HEK293 (cell line): Measurements from ENCODE around the gene COL7A1.

Experiments
- CTCF ChIA-PET: fragments of 350-600 bp; formaldehyde crosslinking; extraction: SDS; loops from one replicate; lab custom pipeline; 2021; ENCODE audit warnings: antibody characterized with exemption; lab: Yijun Ruan, JAX
- POLR2A ChIA-PET: fragments of 300-600 bp; formaldehyde crosslinking; extraction: SDS; loops from one replicate; lab custom pipeline; 2020; ENCODE audit warnings: antibody characterized with exemption, inconsistent platforms; lab: Yijun Ruan, JAX
- H3K27ac ChIP-seq: fragments of 200-500 bp; sonication (Bioruptor generic); 2 replicates; pipeline ENCODE4 v1.5.1; 2014; ENCODE audit warnings: low read depth, low read length, control low read depth, inconsistent platforms; ENCODE audit errors: extremely low read depth
- H3K36me3 ChIP-seq, 2 experiments: fragments of 200-500 bp in 1 of 2; sonication (Bioruptor generic) in 1 of 2; 1 replicate in 1 of 2; 2 replicates in 1 of 2; pipeline ENCODE4 v1.5.1; 2014 to 2017; ENCODE audit warnings: inconsistent platforms in 2 of 2, low read length in 2 of 2; ENCODE audit not compliant: control insufficient read depth in 2 of 2, insufficient read depth in 1 of 2
- H3K4me1 ChIP-seq: fragments of 200-500 bp; sonication (Bioruptor generic); 2 replicates; pipeline ENCODE4 v1.5.1; 2014; ENCODE audit warnings: mild to moderate bottlenecking, low read length, inconsistent platforms; ENCODE audit not compliant: control insufficient read depth, insufficient read depth
- H3K4me3 ChIP-seq: 2 replicates; pipeline ENCODE4 v1.5.1; 2011; ENCODE audit warnings: low read depth, mild to moderate bottlenecking, control low read depth, low read length, moderate library complexity
- H3K9me3 ChIP-seq: fragments of 200-500 bp; sonication (Bioruptor generic); 2 replicates; pipeline ENCODE4 v1.5.1; 2014; ENCODE audit warnings: low read depth, low read length, inconsistent platforms; ENCODE audit not compliant: control insufficient read depth, insufficient read depth
- GLIS2 ChIP-seq: fragments of 450-650 bp; formaldehyde crosslinking; IDR thresholded peaks from 2 replicates; pipeline ENCODE4 v1.5.1; 2016; ENCODE audit warnings: missing biosample characterization, missing genetic modification characterization
- IKZF3 ChIP-seq: fragments of 450-650 bp; IDR thresholded peaks from 2 replicates; pipeline ENCODE4 v1.5.0; 2018; ENCODE audit warnings: missing biosample characterization, mild to moderate bottlenecking, missing genetic modification characterization, moderate library complexity
- KLF16 ChIP-seq: fragments of 450-650 bp; formaldehyde crosslinking; IDR thresholded peaks from 2 replicates; pipeline ENCODE4 v1.5.1; 2017; ENCODE audit warnings: missing biosample characterization, missing genetic modification characterization
- KLF9 ChIP-seq: fragments of 450-650 bp; formaldehyde crosslinking; IDR thresholded peaks from 2 replicates; pipeline ENCODE4 v1.5.1; 2016; ENCODE audit warnings: missing biosample characterization, missing genetic modification characterization, low read depth
- ZBTB7A ChIP-seq: fragments of 450-650 bp; formaldehyde crosslinking; IDR thresholded peaks from 2 replicates; pipeline ENCODE4 v1.5.1; 2016; ENCODE audit warnings: low read depth, missing biosample characterization, missing genetic modification characterization
- ZEB2 ChIP-seq: fragments of 450-650 bp; formaldehyde crosslinking; IDR thresholded peaks from 2 replicates; pipeline ENCODE4 v1.5.1; 2016; ENCODE audit warnings: missing biosample characterization, missing genetic modification characterization
- ZFP41 ChIP-seq: fragments of 450-650 bp; formaldehyde crosslinking; IDR thresholded peaks from 2 replicates; pipeline ENCODE4 v1.5.1; 2016; ENCODE audit warnings: missing biosample characterization, missing genetic modification characterization, borderline replicate concordance
- ZNF132 ChIP-seq: fragments of 450-650 bp; formaldehyde crosslinking; IDR thresholded peaks from 2 replicates; pipeline ENCODE4 v1.5.1; 2017; ENCODE audit warnings: missing biosample characterization, missing genetic modification characterization, borderline replicate concordance
- ZNF324 ChIP-seq: fragments of 450-650 bp; formaldehyde crosslinking; IDR thresholded peaks from 2 replicates; pipeline ENCODE4 v1.5.1; 2016; ENCODE audit warnings: missing biosample characterization, missing genetic modification characterization
- ZNF391 ChIP-seq: fragments of 450-650 bp; formaldehyde crosslinking; IDR thresholded peaks from 2 replicates; pipeline ENCODE4 v1.5.1; 2016; ENCODE audit warnings: low read depth, missing biosample characterization, missing genetic modification characterization, borderline replicate concordance
- ZNF510 ChIP-seq: fragments of 450-650 bp; formaldehyde crosslinking; IDR thresholded peaks from 2 replicates; pipeline ENCODE4 v1.5.1; 2018; ENCODE audit warnings: mild to moderate bottlenecking, missing genetic modification characterization, missing biosample characterization; ENCODE audit not compliant: insufficient replicate concordance
- ZNF585B ChIP-seq: fragments of 450-650 bp; formaldehyde crosslinking; IDR thresholded peaks from 2 replicates; pipeline ENCODE4 v1.5.1; 2016; ENCODE audit warnings: missing biosample characterization, missing genetic modification characterization
- ZNF658 ChIP-seq: fragments of 450-650 bp; formaldehyde crosslinking; IDR thresholded peaks from 2 replicates; pipeline ENCODE4; 2016; ENCODE audit warnings: missing biosample characterization, missing genetic modification characterization
- ZNF747 ChIP-seq: fragments of 450-650 bp; formaldehyde crosslinking; IDR thresholded peaks from 2 replicates; pipeline ENCODE4 v1.5.1; 2016; ENCODE audit warnings: missing biosample characterization, missing genetic modification characterization
- ZNF768 ChIP-seq: fragments of 450-650 bp; formaldehyde crosslinking; IDR thresholded peaks from 2 replicates; pipeline ENCODE4 v1.5.1; 2018; ENCODE audit warnings: missing biosample characterization, mild to moderate bottlenecking, missing genetic modification characterization
- ZNF777 ChIP-seq: fragments of 450-650 bp; formaldehyde crosslinking; IDR thresholded peaks from 2 replicates; pipeline ENCODE4 v1.5.1; 2017; ENCODE audit warnings: missing biosample characterization, missing genetic modification characterization, borderline replicate concordance
- ZSCAN30 ChIP-seq: fragments of 450-650 bp; IDR thresholded peaks from 2 replicates; pipeline ENCODE4 v1.5.1; 2018; ENCODE audit warnings: missing biosample characterization, mild to moderate bottlenecking, missing genetic modification characterization, moderate library complexity
- TF ChIP-seq, protein P1 (sequence below): fragments of 450-650 bp; formaldehyde crosslinking; IDR thresholded peaks from 2 replicates; pipeline ENCODE4 v1.5.1; 2017; ENCODE audit warnings: missing biosample characterization, missing genetic modification characterization
- TF ChIP-seq, protein P2 (sequence below): fragments of 450-650 bp; formaldehyde crosslinking; IDR thresholded peaks from 2 replicates; pipeline ENCODE4 v1.5.1; 2016; ENCODE audit warnings: missing biosample characterization, missing genetic modification characterization
- TF ChIP-seq, protein P3 (sequence below): fragments of 450-650 bp; formaldehyde crosslinking; IDR thresholded peaks from 2 replicates; pipeline ENCODE4 v1.5.1; 2016; ENCODE audit warnings: missing biosample characterization, missing genetic modification characterization, low read depth

COL7A1 gene

DNA sequence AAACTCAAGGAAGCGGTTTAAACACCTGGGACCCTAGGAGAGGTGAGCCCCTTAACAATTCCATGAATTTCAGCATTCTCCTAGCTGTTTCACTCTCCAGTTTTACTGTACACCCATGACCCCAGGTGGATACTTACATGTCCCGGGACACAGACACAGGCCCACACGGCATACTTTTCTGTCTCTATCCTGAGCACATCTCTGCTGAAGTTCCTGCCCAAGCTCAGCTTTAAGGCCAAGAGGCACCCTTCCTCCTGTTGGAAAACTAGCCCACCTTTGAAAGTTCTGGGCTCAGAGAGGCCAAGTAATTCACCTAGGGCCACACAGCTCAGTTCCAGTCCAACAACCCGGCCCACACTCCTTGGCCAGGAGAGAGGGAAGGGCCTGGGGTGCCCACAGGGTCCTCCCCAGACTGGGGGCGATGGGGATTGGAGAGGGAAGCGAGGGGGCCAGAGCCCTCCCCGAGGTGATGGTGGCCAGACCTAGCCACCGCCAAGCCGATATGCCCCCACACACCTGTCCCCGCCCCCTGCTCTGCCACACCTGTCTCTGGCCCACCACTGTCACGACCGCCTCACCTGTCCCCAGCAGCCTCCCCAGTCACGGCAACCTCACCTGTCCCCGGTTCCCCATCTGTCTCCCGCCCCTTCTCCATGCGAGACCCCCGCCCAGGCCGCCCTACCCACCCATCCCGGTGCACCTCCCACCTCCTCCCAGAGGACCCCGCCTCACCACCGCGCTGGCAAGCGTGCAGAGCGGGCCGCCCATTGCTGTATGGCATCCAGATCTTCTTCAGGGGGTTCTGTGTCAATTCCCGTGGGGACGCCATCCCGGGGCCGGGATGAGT, 39.0 kb downstream of the COL7A1 start:
- Histone ChIP-seq H3K27ac (no peak overlapping the region), H3K36me3 (no peaks in the 10 kb centered on the region), H3K4me1 (no peaks in the 10 kb centered on the region), H3K9me3 (no peaks in the 10 kb centered on the region), H3K4me3 (peak overlapping the region; percentile 71)
- TF ChIP-seq ZNF768 (tag by site-specific recombination) (peak; percentile 69; the same call in 1 of the 2 replicates), ZNF324 (no peak), ZNF658 (tag by site-specific recombination) (no peak), KLF16 (tag by site-specific recombination) (no peak), ZNF391 (tag by site-specific recombination) (0 out of 2 replicates have a peak, but pooled peaks have one; percentile 41), ZFP41 (tag by site-specific recombination) (no peak), KLF9 (tag by site-specific recombination) (no peak), ZNF747 (no peak), ZNF585B (no peak), ZEB2 (0 out of 2 replicates have a peak, but pooled peaks have one; percentile 17), GLIS2 (tag by site-specific recombination) (peak; percentile 56; the same call in 1 of the 2 replicates), ZBTB7A (tag by site-specific recombination) (peak; percentile 68; the same call in 1 of the 2 replicates), IKZF3 (peak; percentile 31; the same call in 1 of the 2 replicates), ZNF510 (tag by site-specific recombination) (no peak), ZSCAN30 (tag by site-specific recombination) (no peak), ZNF132 (tag by site-specific recombination) (no peak), ZNF777 (tag by site-specific recombination) (0 out of 2 replicates have a peak, but pooled peaks have one; percentile 25)
- TF ChIP-seq, protein P1, sequence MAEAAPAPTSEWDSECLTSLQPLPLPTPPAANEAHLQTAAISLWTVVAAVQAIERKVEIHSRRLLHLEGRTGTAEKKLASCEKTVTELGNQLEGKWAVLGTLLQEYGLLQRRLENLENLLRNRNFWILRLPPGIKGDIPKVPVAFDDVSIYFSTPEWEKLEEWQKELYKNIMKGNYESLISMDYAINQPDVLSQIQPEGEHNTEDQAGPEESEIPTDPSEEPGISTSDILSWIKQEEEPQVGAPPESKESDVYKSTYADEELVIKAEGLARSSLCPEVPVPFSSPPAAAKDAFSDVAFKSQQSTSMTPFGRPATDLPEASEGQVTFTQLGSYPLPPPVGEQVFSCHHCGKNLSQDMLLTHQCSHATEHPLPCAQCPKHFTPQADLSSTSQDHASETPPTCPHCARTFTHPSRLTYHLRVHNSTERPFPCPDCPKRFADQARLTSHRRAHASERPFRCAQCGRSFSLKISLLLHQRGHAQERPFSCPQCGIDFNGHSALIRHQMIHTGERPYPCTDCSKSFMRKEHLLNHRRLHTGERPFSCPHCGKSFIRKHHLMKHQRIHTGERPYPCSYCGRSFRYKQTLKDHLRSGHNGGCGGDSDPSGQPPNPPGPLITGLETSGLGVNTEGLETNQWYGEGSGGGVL (tag by site-specific recombination), result peak; percentile 41; the same call in 1 of the 2 replicates
- TF ChIP-seq, protein P2, sequence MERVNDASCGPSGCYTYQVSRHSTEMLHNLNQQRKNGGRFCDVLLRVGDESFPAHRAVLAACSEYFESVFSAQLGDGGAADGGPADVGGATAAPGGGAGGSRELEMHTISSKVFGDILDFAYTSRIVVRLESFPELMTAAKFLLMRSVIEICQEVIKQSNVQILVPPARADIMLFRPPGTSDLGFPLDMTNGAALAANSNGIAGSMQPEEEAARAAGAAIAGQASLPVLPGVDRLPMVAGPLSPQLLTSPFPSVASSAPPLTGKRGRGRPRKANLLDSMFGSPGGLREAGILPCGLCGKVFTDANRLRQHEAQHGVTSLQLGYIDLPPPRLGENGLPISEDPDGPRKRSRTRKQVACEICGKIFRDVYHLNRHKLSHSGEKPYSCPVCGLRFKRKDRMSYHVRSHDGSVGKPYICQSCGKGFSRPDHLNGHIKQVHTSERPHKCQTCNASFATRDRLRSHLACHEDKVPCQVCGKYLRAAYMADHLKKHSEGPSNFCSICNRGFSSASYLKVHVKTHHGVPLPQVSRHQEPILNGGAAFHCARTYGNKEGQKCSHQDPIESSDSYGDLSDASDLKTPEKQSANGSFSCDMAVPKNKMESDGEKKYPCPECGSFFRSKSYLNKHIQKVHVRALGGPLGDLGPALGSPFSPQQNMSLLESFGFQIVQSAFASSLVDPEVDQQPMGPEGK, result peak; percentile 10; the same call in 1 of the 2 replicates
- TF ChIP-seq, protein P3, sequence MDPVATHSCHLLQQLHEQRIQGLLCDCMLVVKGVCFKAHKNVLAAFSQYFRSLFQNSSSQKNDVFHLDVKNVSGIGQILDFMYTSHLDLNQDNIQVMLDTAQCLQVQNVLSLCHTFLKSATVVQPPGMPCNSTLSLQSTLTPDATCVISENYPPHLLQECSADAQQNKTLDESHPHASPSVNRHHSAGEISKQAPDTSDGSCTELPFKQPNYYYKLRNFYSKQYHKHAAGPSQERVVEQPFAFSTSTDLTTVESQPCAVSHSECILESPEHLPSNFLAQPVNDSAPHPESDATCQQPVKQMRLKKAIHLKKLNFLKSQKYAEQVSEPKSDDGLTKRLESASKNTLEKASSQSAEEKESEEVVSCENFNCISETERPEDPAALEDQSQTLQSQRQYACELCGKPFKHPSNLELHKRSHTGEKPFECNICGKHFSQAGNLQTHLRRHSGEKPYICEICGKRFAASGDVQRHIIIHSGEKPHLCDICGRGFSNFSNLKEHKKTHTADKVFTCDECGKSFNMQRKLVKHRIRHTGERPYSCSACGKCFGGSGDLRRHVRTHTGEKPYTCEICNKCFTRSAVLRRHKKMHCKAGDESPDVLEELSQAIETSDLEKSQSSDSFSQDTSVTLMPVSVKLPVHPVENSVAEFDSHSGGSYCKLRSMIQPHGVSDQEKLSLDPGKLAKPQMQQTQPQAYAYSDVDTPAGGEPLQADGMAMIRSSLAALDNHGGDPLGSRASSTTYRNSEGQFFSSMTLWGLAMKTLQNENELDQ (tag by site-specific recombination), result no peak
- ChIA-PET POLR2A (interaction anchor here (0.8 to 2.0 kb wide), 9 partner anchors 46 to 368 kb away, joined by 3 to 12 read pairs (median 4); partner anchors contain the start of genes ATRIP, CCDC51, CDC25A and SLC26A6), CTCF (interaction anchor here (0.7 to 2.7 kb wide), 7 partner anchors 7 to 282 kb away, joined by 3 to 12 read pairs (median 4); no protein-coding TSS in a partner anchor)
